Measurements from ENCODE around the gene IPP. TPM values are rescaled to one million over a fixed set of nuclear protein-coding genes. Genes with fewer than 3 reads are reported as not detected.

IPP gene
- total and polyA plus RNA-seq, 2 of the 8 experiments (the other 6 are each of a cell fraction or from before 2014, with no cell fraction given): 1.4 to 5.6 TPM

DNA sequence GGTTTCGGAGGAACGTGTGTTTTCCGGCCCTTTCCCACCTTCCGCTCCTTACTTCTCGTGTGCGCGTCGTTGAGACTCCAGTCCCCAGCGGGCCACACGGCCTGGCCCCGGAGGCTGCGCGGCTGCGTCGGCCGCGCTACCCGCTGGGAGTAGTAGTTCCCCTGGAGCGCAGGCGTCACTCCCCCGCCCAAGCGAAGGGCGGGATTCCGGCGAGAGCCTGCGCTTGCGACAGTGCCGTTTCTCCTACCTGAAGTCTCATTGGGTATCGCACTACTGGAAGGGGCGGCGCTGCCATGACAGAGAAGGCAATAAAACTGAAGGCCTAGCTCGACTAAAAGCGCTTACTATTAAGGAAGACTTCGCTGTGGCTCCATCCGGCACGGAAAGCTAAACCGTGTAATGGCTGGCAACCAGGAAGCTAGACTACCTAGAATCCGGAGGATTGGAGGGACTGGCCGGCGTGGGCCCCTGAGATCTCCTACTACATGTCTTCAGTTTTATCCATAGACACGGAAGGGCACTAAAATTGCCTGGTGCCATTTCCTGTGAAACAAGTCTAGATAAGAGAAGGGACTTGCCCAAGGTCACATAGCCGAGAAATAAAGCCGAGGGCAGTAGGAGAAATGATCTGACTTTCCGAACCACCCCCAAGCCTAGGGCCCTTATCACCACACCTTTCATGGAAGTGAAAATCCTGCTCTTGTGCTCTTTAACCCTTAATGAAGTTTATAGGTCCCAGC, 63.3 kb downstream of the IPP start (continued):
- no peak for TF ChIP-seq KDM4A (IDR thresholded peaks at IDR 0.05; ENCODE audit: low read depth, low read length, severe bottlenecking)
- 0 out of 4 replicates have a peak, but pooled peaks of 1 of the 3 experiments have one; percentile 0 for TF ChIP-seq CTCF (IDR thresholded peaks at IDR 0.05; ENCODE audit: control extremely low read depth in 1 of 3, insufficient read depth in 1 of 3, low read depth in 1 of 3, low read length in 3 of 3)
- no peak for TF ChIP-seq CHD1 (IDR thresholded peaks at IDR 0.05; ENCODE audit: low read depth, low read length)
- TF ChIP-seq KDM1A (IDR thresholded peaks at IDR 0.05; ENCODE audit: borderline replicate concordance, low read length): no peak
- no peak for TF ChIP-seq BACH1 (IDR thresholded peaks at IDR 0.05; ENCODE audit: low read length)
- TF ChIP-seq EGR1 (IDR thresholded peaks at IDR 0.05; ENCODE audit: borderline replicate concordance, low read depth, low read length): peak; percentile 34; the same call in 1 of the 2 replicates
- TF ChIP-seq BCL11A (IDR thresholded peaks at IDR 0.05; ENCODE audit: low read depth in 2 of 2, low read length in 2 of 2): no peak
- TF ChIP-seq CBX5 (IDR thresholded peaks at IDR 0.05; ENCODE audit: low read depth, low read length): no peak
- no peak for TF ChIP-seq BRCA1 (IDR thresholded peaks at IDR 0.05; ENCODE audit: low read depth, low read length)
- TF ChIP-seq CHD2 (IDR thresholded peaks at IDR 0.05; ENCODE audit: low read length): no peak
- TF ChIP-seq RFX5 (IDR thresholded peaks at IDR 0.05; ENCODE audit: borderline replicate concordance, low read depth, low read length): no peak
- 0 out of 3 replicates have a peak, but pooled peaks of 1 of the 2 experiments have one; percentile 4 for TF ChIP-seq EP300 (IDR thresholded peaks at IDR 0.05; ENCODE audit: borderline replicate concordance in 1 of 2, low read depth in 2 of 2, low read length in 2 of 2)
- TF ChIP-seq SAP30 (IDR thresholded peaks at IDR 0.05; ENCODE audit: insufficient read depth, insufficient replicate concordance, low read length): peak; percentile 51
- peak; percentile 85 for TF ChIP-seq TAF1 (IDR thresholded peaks at IDR 0.05; ENCODE audit: low read depth, low read length)
- no peak for TF ChIP-seq KDM5A (IDR thresholded peaks at IDR 0.05; ENCODE audit: low read length)
- TF ChIP-seq SIX5 (IDR thresholded peaks at IDR 0.05; ENCODE audit: low read depth, low read length): peak; percentile 95
- TF ChIP-seq GTF2F1 (IDR thresholded peaks at IDR 0.05; ENCODE audit: borderline replicate concordance, low read depth, low read length): 0 out of 2 replicates have a peak, but pooled peaks have one; percentile 18
- TF ChIP-seq SP4 (IDR thresholded peaks at IDR 0.05; ENCODE audit: low read length): no peak
- TF ChIP-seq NANOG (IDR thresholded peaks at IDR 0.05; ENCODE audit: insufficient read depth, low read depth, low read length, poor library complexity, severe bottlenecking): no peak
- no peak; the same call in 1 of the 2 replicates for TF ChIP-seq PHF8 (conservative IDR thresholded peaks at IDR 0.05; ENCODE audit: low read depth, low read length)
